Breast epithelium (tissue), 3 donors: ENCODE data around the gene ARL5C.

Source experiments
- CTCF ChIP-seq, 3 donors: fragments of 450-650 bp; IDR thresholded peaks; one replicate each; pipeline ENCODE4 v1.5.1; 2016 to 2017; ENCODE audit warnings: antibody characterized with exemption in 3 of 3, mild to moderate bottlenecking in 3 of 3, moderate library complexity in 3 of 3
- POLR2A ChIP-seq: fragments of 450-650 bp; IDR thresholded peaks from one replicate; pipeline ENCODE4 v1.6.1; 2016; ENCODE audit warnings: antibody characterized with exemption, mild to moderate bottlenecking, moderate library complexity
- POLR2AphosphoS5 ChIP-seq, 3 donors: sonication (generic); formaldehyde crosslinking; IDR thresholded peaks; one replicate each; pipeline ENCODE4 v1.6.1; 2017; ENCODE audit warnings: antibody characterized with exemption in 3 of 3

GRCh38 chr17:39150795-39151149 is 15.2 kb downstream of the ARL5C start:
- no peak for TF ChIP-seq CTCF (IDR thresholded peaks at IDR 0.05)
- TF ChIP-seq POLR2AphosphoS5 (IDR thresholded peaks at IDR 0.05), result no peak
- no peak for TF ChIP-seq POLR2A
